RWPE1 (cell line): Measurements from ENCODE around the gene SPRED2.

Experiments used
- CTCF ChIA-PET: fragments of 350-600 bp; sonication (Branson Sonifier 250); formaldehyde crosslinking; extraction: SDS; loops from one replicate; lab custom pipeline; 2021; lab: Yijun Ruan, JAX
- POLR2A ChIA-PET: fragments of 400-600 bp; formaldehyde crosslinking; extraction: SDS; loops from one replicate; lab custom pipeline; 2020; ENCODE audit warnings: antibody characterized with exemption; ENCODE audit not compliant: low non-redundant PET; lab: Yijun Ruan, JAX
- DNase-seq: peaks from one replicate; pipeline ENCODE4 v3.0.0; 2012; ENCODE audit warnings: low spot score
- H3K27ac ChIP-seq: fragments of 450-650 bp; 2 replicates; pipeline ENCODE4 v1.5.1; 2017
- TF ChIP-seq, protein P1 (sequence below): fragments of 450-650 bp; conservative IDR thresholded peaks from 2 replicates; pipeline ENCODE4 v1.5.1; 2017; ENCODE audit warnings: low read depth, mild to moderate bottlenecking

SPRED2 gene

DNA sequence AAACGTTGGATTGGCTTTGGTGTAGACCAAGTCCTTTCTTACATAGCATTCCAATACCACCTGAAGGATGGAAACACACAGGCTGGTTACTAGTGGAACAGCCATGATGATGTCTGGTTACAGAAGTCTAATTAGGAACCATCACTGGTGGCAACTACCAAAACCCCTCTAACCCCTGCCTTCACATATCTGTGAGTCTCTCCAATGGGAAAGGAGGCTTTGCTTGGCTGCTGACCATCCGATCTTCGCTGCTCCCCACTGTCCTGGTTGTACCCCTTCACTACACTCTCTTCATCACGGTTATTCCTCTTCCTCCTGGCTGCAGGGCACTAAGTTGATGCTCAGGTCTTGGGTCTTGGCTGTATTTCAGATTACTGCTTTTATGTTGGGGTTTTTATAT, 97.7 kb downstream of the SPRED2 start:
- no peak overlapping the region for H3K27ac ChIP-seq
- CTCF ChIA-PET: interaction anchor here (0.5 kb wide), 1 partner anchor 38 kb away, joined by 3 read pairs; no protein-coding TSS in a partner anchor
- TF ChIP-seq, protein P1, sequence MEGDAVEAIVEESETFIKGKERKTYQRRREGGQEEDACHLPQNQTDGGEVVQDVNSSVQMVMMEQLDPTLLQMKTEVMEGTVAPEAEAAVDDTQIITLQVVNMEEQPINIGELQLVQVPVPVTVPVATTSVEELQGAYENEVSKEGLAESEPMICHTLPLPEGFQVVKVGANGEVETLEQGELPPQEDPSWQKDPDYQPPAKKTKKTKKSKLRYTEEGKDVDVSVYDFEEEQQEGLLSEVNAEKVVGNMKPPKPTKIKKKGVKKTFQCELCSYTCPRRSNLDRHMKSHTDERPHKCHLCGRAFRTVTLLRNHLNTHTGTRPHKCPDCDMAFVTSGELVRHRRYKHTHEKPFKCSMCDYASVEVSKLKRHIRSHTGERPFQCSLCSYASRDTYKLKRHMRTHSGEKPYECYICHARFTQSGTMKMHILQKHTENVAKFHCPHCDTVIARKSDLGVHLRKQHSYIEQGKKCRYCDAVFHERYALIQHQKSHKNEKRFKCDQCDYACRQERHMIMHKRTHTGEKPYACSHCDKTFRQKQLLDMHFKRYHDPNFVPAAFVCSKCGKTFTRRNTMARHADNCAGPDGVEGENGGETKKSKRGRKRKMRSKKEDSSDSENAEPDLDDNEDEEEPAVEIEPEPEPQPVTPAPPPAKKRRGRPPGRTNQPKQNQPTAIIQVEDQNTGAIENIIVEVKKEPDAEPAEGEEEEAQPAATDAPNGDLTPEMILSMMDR: no peak
- POLR2A ChIA-PET: no interaction called here
- no peak for DNase-seq

DNA sequence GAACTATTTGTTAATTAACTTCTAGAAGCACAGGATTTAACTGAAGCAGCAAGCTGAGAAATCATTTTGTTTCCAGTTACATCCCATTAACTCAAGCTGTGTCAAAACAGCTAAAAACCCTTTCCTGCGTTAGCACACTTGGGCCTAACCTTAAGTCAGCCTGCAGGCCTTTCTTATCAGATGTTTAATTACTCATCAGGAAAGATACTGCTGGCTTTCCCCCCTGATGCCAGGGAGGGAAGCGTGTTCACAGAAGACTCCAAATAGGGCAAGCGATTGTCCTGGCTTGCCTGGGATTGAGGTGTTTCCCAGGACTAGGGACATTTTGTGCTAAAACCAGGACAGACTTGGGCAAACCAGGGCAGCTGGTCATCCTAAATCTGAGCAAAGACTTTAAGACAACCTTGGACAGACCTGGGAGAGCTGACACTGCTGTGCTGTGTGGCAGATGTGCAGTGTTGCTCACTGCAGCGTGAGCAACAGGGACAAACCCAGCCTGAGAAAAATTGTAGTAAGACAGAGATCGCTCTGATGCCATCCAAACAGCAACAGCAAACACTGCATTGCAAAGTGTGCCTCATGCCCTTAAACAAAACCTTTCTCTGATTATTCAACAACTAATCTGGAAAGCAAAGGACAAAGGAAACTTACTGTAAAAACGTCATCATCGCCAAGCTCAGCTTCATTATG, 100.9 kb downstream of the SPRED2 start:
- DNase-seq: no peak
- ChIA-PET POLR2A (no interaction called here), CTCF (no interaction called here)
- TF ChIP-seq, protein P1: no peak
- peak overlapping the region; percentile 68 for H3K27ac ChIP-seq

DNA sequence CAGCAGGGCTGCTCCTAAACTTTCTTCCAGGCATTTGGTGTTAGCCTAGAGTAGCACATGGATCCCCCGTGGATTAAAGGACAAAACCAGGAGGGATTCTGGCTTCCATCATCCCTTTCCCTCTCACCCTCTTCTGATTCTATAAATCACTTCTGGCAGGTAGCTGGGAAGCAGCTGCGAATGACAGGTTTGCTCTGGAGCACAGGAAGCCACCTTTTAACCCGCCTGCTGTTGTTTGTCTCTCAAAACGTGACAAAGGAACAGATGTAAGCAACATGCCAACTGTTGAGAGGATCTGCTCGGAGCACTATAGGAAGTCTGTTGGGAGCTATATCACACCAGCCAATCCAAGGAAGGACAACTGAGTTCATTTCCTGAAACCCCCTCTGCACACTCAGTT, 102.9 kb downstream of the SPRED2 start:
- no peak for DNase-seq
- POLR2A ChIA-PET: no interaction called here
- TF ChIP-seq, protein P1: no peak
- no peak overlapping the region for H3K27ac ChIP-seq
- CTCF ChIA-PET: interaction anchor here (0.6 kb wide), 1 partner anchor 52 kb away, joined by 3 read pairs; no protein-coding TSS in a partner anchor

DNA sequence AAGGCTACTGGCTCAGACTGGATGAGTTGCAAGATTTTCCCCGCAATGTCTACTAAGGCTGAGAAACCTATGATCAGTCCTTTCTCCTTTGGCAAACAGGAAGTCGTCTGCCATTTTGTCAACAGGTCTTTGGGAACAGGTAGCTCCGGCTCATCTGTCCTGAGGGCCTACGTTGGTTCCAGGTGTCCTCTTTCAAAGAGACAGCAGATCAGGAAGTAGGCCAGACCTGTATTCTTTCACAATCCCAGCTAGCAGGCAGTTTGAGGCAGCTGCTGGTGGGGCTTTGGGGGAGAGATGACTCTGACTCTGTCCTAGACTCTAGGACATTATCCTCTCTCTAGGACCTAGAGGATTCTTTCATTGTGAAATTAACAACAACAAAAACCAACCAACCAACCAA, 106.1 kb downstream of the SPRED2 start:
- ChIA-PET POLR2A (interaction anchor here (0.6 kb wide), 1 partner anchor 395 kb away, joined by 3 read pairs; no protein-coding TSS in a partner anchor), CTCF (interaction anchor here (0.9 kb wide), 1 partner anchor 56 kb away, joined by 3 read pairs; no protein-coding TSS in a partner anchor)
- H3K27ac ChIP-seq: no peak overlapping the region
- TF ChIP-seq, protein P1: no peak
- no peak for DNase-seq

DNA sequence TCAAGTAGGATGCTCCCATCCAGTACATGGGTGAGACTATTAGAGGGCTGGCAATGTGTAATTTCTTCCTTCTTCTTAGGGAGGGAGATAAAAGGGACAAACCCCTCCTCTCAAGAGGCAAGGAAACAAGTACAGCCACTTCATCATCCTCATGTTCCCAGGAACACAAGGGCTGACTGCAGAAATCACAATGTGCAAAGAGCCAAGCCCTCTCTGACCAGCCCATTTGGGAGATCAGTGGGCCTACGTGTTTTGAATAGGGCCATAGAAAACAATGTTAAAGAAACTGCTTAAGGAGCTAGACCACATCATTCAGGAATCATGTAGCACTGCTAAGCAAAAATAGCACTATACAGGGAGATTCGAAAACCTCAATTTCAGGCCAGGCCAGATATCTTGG, 107.3 kb downstream of the SPRED2 start:
- CTCF ChIA-PET: no interaction called here
- no peak for DNase-seq
- H3K27ac ChIP-seq: no peak overlapping the region
- POLR2A ChIA-PET: no interaction called here
- TF ChIP-seq, protein P1: no peak

DNA sequence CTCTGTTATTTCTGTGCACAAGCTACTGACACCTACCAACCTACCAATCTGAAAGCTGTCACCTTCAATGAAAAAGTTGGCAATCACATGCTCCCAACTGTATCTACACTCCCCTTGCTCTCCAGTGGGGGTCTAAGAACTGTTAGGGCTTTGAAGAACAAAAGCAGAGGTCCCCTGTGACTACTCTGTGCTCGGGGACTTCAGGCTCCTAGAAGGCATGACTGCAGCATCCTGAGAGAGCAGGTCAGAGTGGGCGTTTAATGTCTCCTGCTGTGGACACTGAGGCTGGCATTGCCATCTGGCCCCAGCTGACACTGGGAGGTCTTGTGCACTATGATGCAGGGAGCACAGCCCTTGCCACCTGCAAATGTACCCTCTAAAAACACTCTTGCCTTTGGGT, 111.5 kb downstream of the SPRED2 start:
- peak overlapping the region; percentile 91 for H3K27ac ChIP-seq
- POLR2A ChIA-PET: no interaction called here
- CTCF ChIA-PET: interaction anchor here (0.6 to 1.4 kb wide), 2 partner anchors 11 to 80 kb away, joined by 4 read pairs; no protein-coding TSS in a partner anchor

More for the DNA sequence above, 111.5 kb downstream of the SPRED2 start:
- TF ChIP-seq, protein P1: no peak
- no peak for DNase-seq
